ENCODE data around the gene CHST15. TPM values are rescaled to one million over a fixed set of nuclear protein-coding genes. Genes with fewer than 3 reads are reported as not detected.

CHST15 gene
- total RNA-seq, 1 donor from 2014 or later = 36.5 TPM

- intact Hi-C loops (cut with DNase I) = no loop called here
- no peaks in the 10 kb centered on the region for H3K27me3 ChIP-seq (ENCODE audit: low read depth)
- no peaks in the 10 kb centered on the region for H3K36me3 ChIP-seq
- no peak overlapping the region for H3K4me3 ChIP-seq
- H3K9me3 ChIP-seq = no peaks in the 10 kb centered on the region
- ATAC-seq (no peak), DNase-seq (no peak)
- no peak overlapping the region for H3K27ac ChIP-seq
- peaks cover 8% of the 10 kb centered on the region for H3K4me1 ChIP-seq
- TF ChIP-seq CTCF (IDR thresholded peaks at IDR 0.05) = no peak
Measured at GRCh38 chr10:124134251-124134893, 41.0 kb upstream of the CHST15 start.

- peaks cover 8% of the 10 kb centered on the region for H3K4me1 ChIP-seq
- DNase-seq = no peak
- no peaks in the 10 kb centered on the region for H3K9me3 ChIP-seq
- intact Hi-C loops (cut with DNase I) = no loop called here
- no peak for TF ChIP-seq CTCF (IDR thresholded peaks at IDR 0.05)
- no peak overlapping the region for H3K4me3 ChIP-seq
- no peaks in the 10 kb centered on the region for H3K36me3 ChIP-seq
- no peak for ATAC-seq
- no peak overlapping the region for H3K27ac ChIP-seq
- no peaks in the 10 kb centered on the region for H3K27me3 ChIP-seq (ENCODE audit: low read depth)
Measured at GRCh38 chr10:124132876-124133275, 39.5 kb upstream of the CHST15 start.

- Histone ChIP-seq H3K27me3 (ENCODE audit: low read depth) (no peaks in the 10 kb centered on the region), H3K4me1 (peaks cover 8% of the 10 kb centered on the region), H3K27ac (no peak overlapping the region), H3K4me3 (no peak overlapping the region), H3K9me3 (no peaks in the 10 kb centered on the region), H3K36me3 (no peaks in the 10 kb centered on the region)
- intact Hi-C loops (cut with DNase I) = no loop called here
- DNase-seq = no peak
- ATAC-seq = no peak
- no peak for TF ChIP-seq CTCF (IDR thresholded peaks at IDR 0.05)
Measured at GRCh38 chr10:124132306-124132705, 38.9 kb upstream of the CHST15 start.

- Histone ChIP-seq H3K9me3 (no peaks in the 10 kb centered on the region), H3K4me1 (peaks cover 10% of the 10 kb centered on the region), H3K27ac (no peak overlapping the region), H3K4me3 (no peak overlapping the region), H3K36me3 (no peaks in the 10 kb centered on the region), H3K27me3 (ENCODE audit: low read depth) (no peaks in the 10 kb centered on the region)
- DNase-seq (no peak), ATAC-seq (no peak)
- no peak for TF ChIP-seq CTCF (IDR thresholded peaks at IDR 0.05)
- intact Hi-C loops (cut with DNase I) = no loop called here
Measured at GRCh38 chr10:124131172-124131571, 37.8 kb upstream of the CHST15 start.

GRCh38 chr10:124130198-124130900 lies 37.0 kb upstream of the CHST15 start:
- Histone ChIP-seq H3K4me3 (no peak overlapping the region), H3K27me3 (ENCODE audit: low read depth) (no peaks in the 10 kb centered on the region), H3K36me3 (no peaks in the 10 kb centered on the region), H3K4me1 (peaks cover 14% of the 10 kb centered on the region), H3K27ac (no peak overlapping the region), H3K9me3 (no peaks in the 10 kb centered on the region)
- intact Hi-C loops (cut with DNase I) = no loop called here
- ATAC-seq (no peak), DNase-seq (no peak)
- TF ChIP-seq CTCF (IDR thresholded peaks at IDR 0.05) = no peak
